Fibroblast of lung (primary cell): Measurements from ENCODE around the gene AKR1E2. TPM values are rescaled to one million over a fixed set of nuclear protein-coding genes. Genes with fewer than 3 reads are reported as not detected.

Source experiments
- DNase-seq, 2 donors: peaks; one replicate each; pipeline versions ENCODE4 v3.0.0 to v3.0.0-alpha.2; 2010; ENCODE audit warnings: low read depth in 2 of 2
- H2AFZ ChIP-seq: 2 replicates; pipeline ENCODE4 v1.5.1; 2012; ENCODE audit warnings: low read length, control low read depth, inconsistent platforms
- H3K27ac ChIP-seq: 2 replicates; pipeline ENCODE4 v1.5.1; 2011; ENCODE audit warnings: low read length, control low read depth; ENCODE audit not compliant: insufficient read depth
- H3K27me3 ChIP-seq: 2 replicates; pipeline ENCODE4 v1.5.1; 2011; ENCODE audit warnings: mild to moderate bottlenecking, low read length; ENCODE audit not compliant: control insufficient read depth, insufficient read depth
- H3K36me3 ChIP-seq: 2 replicates; pipeline ENCODE4 v1.5.1; 2011; ENCODE audit warnings: low read length; ENCODE audit not compliant: control insufficient read depth, insufficient read depth
- H3K4me1 ChIP-seq: 2 replicates; pipeline ENCODE4 v1.5.1; 2011; ENCODE audit warnings: low read length; ENCODE audit not compliant: control insufficient read depth, insufficient read depth; ENCODE audit errors: extremely low read depth
- H3K4me2 ChIP-seq: 2 replicates; pipeline ENCODE4 v1.5.1; 2011; ENCODE audit warnings: low read length, control low read depth; ENCODE audit not compliant: insufficient read depth; ENCODE audit errors: extremely low read depth
- H3K4me3 ChIP-seq, 4 experiments: fragments of 200-600 bp in 1 of 4; sonication (generic) in 1 of 4; replicated peaks in 1 of 4; 2 replicates each; pipeline ENCODE4 v1.5.1; 2011 to 2016; ENCODE audit warnings: low read length in 4 of 4, low read depth in 3 of 4, mild to moderate bottlenecking in 3 of 4, control low read depth in 2 of 4, inconsistent platforms in 1 of 4, mixed read lengths in 1 of 4; ENCODE audit not compliant: insufficient read depth in 1 of 4; ENCODE audit errors: control extremely low read depth in 1 of 4
- H3K79me2 ChIP-seq: 2 replicates; pipeline ENCODE4 v1.5.1; 2012; ENCODE audit warnings: mild to moderate bottlenecking, low read length, inconsistent platforms; ENCODE audit not compliant: control insufficient read depth, insufficient read depth
- H3K9ac ChIP-seq: 2 replicates; pipeline ENCODE4 v1.5.1; 2011; ENCODE audit warnings: mild to moderate bottlenecking, low read length, control low read depth; ENCODE audit not compliant: insufficient read depth
- H3K9me3 ChIP-seq: 2 replicates; pipeline ENCODE4 v1.5.1; 2012; ENCODE audit warnings: low read depth, low read length; ENCODE audit not compliant: control insufficient read depth, insufficient read depth
- H4K20me1 ChIP-seq: 2 replicates; pipeline ENCODE4 v1.5.1; 2011; ENCODE audit warnings: low read length; ENCODE audit not compliant: control insufficient read depth, insufficient read depth; ENCODE audit errors: extremely low read depth
- CTCF ChIP-seq, 2 donors: IDR thresholded peaks in 1 of 2; conservative IDR thresholded peaks in 1 of 2; 1 replicate in 1 of 2; 2 replicates in 1 of 2; pipeline ENCODE4 v1.5.1; 2011 to 2012; ENCODE audit warnings: low read length in 2 of 2, control low read depth in 1 of 2, inconsistent platforms in 1 of 2, low read depth in 1 of 2, mild to moderate bottlenecking in 1 of 2
- EZH2 ChIP-seq: IDR thresholded peaks from 2 replicates; pipeline ENCODE4 v1.5.1; 2012; ENCODE audit warnings: low read length, control low read depth, mild to moderate bottlenecking; ENCODE audit errors: missing control alignments
- polyA plus RNA-seq, 2 donors: library from polyadenylated mRNA; depleted of rRNA in 1 of 2; stranded (reverse) in 1 of 2; unstranded in 1 of 2; fragments of >200 nt; gene quantifications; 2 replicates each; pipeline ENCODE4 v1.2.1, GENCODE V29; 2011 to 2012; ENCODE audit warnings: missing spikeins in 1 of 2
- total RNA-seq: library from RNA; depleted of rRNA; stranded (reverse); fragments of >200 nt; gene quantifications from 2 replicates; pipeline ENCODE4 v1.2.1, GENCODE V29; 2014

The AKR1E2 gene
- total and polyA plus RNA-seq, 2 donors (not counting 1 experiment from before 2014, with no cell fraction given) = 2.2 to 11.7 TPM

- no peaks in the 10 kb centered on the region for H3K36me3 ChIP-seq
- H2AFZ ChIP-seq = no peak overlapping the region
- H3K9ac ChIP-seq = no peak overlapping the region
- no peaks in the 10 kb centered on the region for H3K79me2 ChIP-seq
- H3K4me2 ChIP-seq = no peak overlapping the region
- H3K27ac ChIP-seq = no peak overlapping the region
- H3K4me3 ChIP-seq = no peak overlapping the region
- no peaks in the 10 kb centered on the region for H4K20me1 ChIP-seq
- DNase-seq = no peak
- no peaks in the 10 kb centered on the region for H3K9me3 ChIP-seq
- no peaks in the 10 kb centered on the region for H3K27me3 ChIP-seq
- H3K4me1 ChIP-seq = no peaks in the 10 kb centered on the region
- TF ChIP-seq EZH2 = no peak
- TF ChIP-seq CTCF (conservative IDR thresholded peaks at IDR 0.05 in 1 of 2, IDR thresholded peaks at IDR 0.05 in 1 of 2; ENCODE audit: low read depth in 1 of 2, low read length in 2 of 2) = no peak
Observed at GRCh38 chr10:4894335-4894734, 68.3 kb downstream of the AKR1E2 start.

Other genes starting within 250 kb of the AKR1E2 start
- gene AKR1C1, start 137.2 kb downstream of the AKR1E2 start, total RNA-seq = 72.2 and 154 TPM in 2 replicates
- 92.9 and 118 TPM in 2 replicates for gene AKR1C1, start 137.2 kb downstream of the AKR1E2 start, polyA plus RNA-seq
- 10.6 and 13.4 TPM in 2 replicates for gene AKR1C2, start 177.7 kb downstream of the AKR1E2 start, total RNA-seq
- gene AKR1C2, start 177.7 kb downstream of the AKR1E2 start, polyA plus RNA-seq = 12.1 and 14.6 TPM in 2 replicates